Activated CD4-positive, alpha-beta T cell treated with anti-CD3 and anti-CD28 coated beads, Interleukin-2, amount 10 ng/mL, durations not matched to agents 7 days and 5 days (primary cell): ENCODE results near the gene SMC3. TPM values are rescaled to one million over a fixed set of nuclear protein-coding genes. Genes with fewer than 3 reads are reported as not detected.
A peak's percentile ranks its signal among the peaks of the same experiment; 100 is the strongest.
"Not testable (repeated sequence)": the region's sequence is repeated elsewhere in the genome, so short reads cannot be mapped to it uniquely, and the experiment has no call there.

ENCODE experiments used
- CTCF ChIA-PET: fragments of 350-600 bp; sonication (Branson Sonifier 250); formaldehyde crosslinking; loops from one replicate; lab custom pipeline; 2021; ENCODE audit warnings: antibody characterized with exemption; lab: Charles Lee
- POLR2A ChIA-PET: fragments of 350-600 bp; sonication (Branson Sonifier 250); formaldehyde crosslinking; loops from one replicate; lab custom pipeline; 2021; ENCODE audit warnings: antibody characterized with exemption; lab: Charles Lee
- DNase-seq: peaks from one replicate; pipeline ENCODE4 v3.0.0-alpha.2; 2020
- H3K27ac Mint-ChIP-seq: one replicate; pipeline ENCODE4 v1.8.0; 2021; ENCODE audit warnings: mild to moderate bottlenecking, moderate library complexity, mixed read lengths
- H3K27me3 Mint-ChIP-seq: one replicate; pipeline ENCODE4 v1.8.0; 2021; ENCODE audit warnings: mixed read lengths
- H3K36me3 Mint-ChIP-seq: one replicate; pipeline ENCODE4 v1.8.0; 2021; ENCODE audit warnings: low read depth, mixed read lengths
- H3K4me1 Mint-ChIP-seq: one replicate; pipeline ENCODE4 v1.8.0; 2021; ENCODE audit warnings: mixed read lengths
- H3K4me3 Mint-ChIP-seq: one replicate; pipeline ENCODE4 v1.8.0; 2021; ENCODE audit warnings: mild to moderate bottlenecking, moderate library complexity, mixed read lengths
- H3K9me3 Mint-ChIP-seq: one replicate; pipeline ENCODE4 v1.8.0; 2021; ENCODE audit warnings: mixed read lengths
- total RNA-seq, 2 experiments: library from RNA; stranded (reverse); gene quantifications; one replicate each; pipeline ENCODE4 v1.2.3, GENCODE V29; 2021

SMC3 gene
- total RNA-seq, 2 experiments from 2014 or later: 78.7 to 82.6 TPM

GRCh38 chr10:110601581-110601980, 34.1 kb downstream of the SMC3 start:
- Mint-ChIP-seq H3K27me3 (no peaks in the 10 kb centered on the region), H3K4me3 (no peak overlapping the region), H3K27ac (no peak overlapping the region), H3K4me1 (no peaks in the 10 kb centered on the region), H3K36me3 (peaks cover 54% of the 10 kb centered on the region), H3K9me3 (no peaks in the 10 kb centered on the region)
- ChIA-PET POLR2A (no interaction called here), CTCF (interaction anchor here (1.0 to 2.5 kb wide), 3 partner anchors 9 to 295 kb away, joined by 3 to 5 read pairs (median 3); no protein-coding TSS in a partner anchor)
- DNase-seq: no peak

DNA sequence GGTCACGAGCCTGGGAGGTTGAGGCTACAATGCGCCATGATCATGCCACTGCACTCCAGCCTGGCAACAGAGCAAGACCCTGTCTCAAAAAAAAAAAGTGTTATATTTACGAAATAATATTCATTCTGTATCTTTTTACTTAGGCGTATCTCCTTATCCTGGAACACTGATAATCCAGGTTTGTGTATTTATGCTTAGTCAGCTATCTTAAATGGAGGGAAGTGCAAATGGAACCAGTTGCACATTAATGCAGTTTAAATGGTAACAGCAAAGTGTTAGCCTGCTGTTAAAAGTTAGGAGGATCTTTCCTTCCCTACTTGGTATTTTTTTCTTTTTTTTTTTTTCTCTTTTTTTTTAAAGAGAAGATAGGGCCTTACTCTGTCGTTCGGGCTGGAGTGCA, 40.6 kb downstream of the SMC3 start:
- Mint-ChIP-seq H3K36me3 (peaks cover 21% of the 10 kb centered on the region), H3K4me1 (peaks cover 20% of the 10 kb centered on the region), H3K9me3 (no peaks in the 10 kb centered on the region), H3K4me3 (no peak overlapping the region), H3K27ac (no peak overlapping the region), H3K27me3 (no peaks in the 10 kb centered on the region)
- no peak for DNase-seq
- POLR2A ChIA-PET: interaction anchor here (0.6 kb wide), 1 partner anchor 28 kb away, joined by 4 read pairs; no protein-coding TSS in a partner anchor
- CTCF ChIA-PET: interaction anchor here (1.3 to 1.4 kb wide), 3 partner anchors 11 to 99 kb away, joined by 3 read pairs; no protein-coding TSS in a partner anchor

- no peak for DNase-seq
- no peak overlapping the region for H3K4me3 Mint-ChIP-seq
- H3K4me1 Mint-ChIP-seq: peaks cover 24% of the 10 kb centered on the region
- ChIA-PET POLR2A (no interaction called here), CTCF (no interaction called here)
- peaks cover 12% of the 10 kb centered on the region for H3K36me3 Mint-ChIP-seq
- H3K27me3 Mint-ChIP-seq: no peaks in the 10 kb centered on the region
- peak overlapping the region; percentile 50 for H3K27ac Mint-ChIP-seq
- no peaks in the 10 kb centered on the region for H3K9me3 Mint-ChIP-seq
These were observed 42.1 kb downstream of the SMC3 start for GRCh38 chr10:110609605-110610004.

DNA sequence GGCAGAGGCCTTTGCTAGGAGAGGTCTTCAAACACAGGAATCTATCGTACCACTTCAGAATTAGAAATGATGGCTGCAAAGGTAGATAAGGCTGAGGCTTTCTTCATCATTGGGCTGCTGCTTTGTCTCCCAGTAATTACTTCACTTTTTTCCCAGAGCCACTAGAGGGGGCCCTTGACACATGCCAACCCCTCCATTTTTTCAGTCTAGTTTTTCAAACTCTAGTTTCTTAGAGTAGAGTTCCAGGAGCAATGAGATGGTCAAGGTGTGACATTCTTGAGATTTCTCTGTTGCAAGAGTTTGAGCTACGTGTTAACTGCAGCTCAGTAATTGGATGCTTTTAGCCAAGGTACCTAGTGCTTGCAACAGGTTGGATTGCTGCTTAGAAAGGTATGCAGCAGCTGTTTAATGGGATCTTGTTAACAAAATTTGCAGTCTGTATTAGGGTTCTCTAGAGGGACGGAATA, 42.8 kb downstream of the SMC3 start:
- H3K4me3 Mint-ChIP-seq: no peak overlapping the region
- H3K27me3 Mint-ChIP-seq: no peaks in the 10 kb centered on the region
- CTCF ChIA-PET: interaction anchor here (0.7 to 1.5 kb wide), 9 partner anchors 10 to 304 kb away, joined by 3 to 5 read pairs (median 4); no protein-coding TSS in a partner anchor
- no peaks in the 10 kb centered on the region for H3K9me3 Mint-ChIP-seq
- peaks cover 24% of the 10 kb centered on the region for H3K4me1 Mint-ChIP-seq
- H3K27ac Mint-ChIP-seq: no peak overlapping the region
- POLR2A ChIA-PET: no interaction called here
- DNase-seq: peak; percentile 69
- peaks cover 5% of the 10 kb centered on the region for H3K36me3 Mint-ChIP-seq

- H3K27ac Mint-ChIP-seq, H3K27me3 Mint-ChIP-seq, H3K36me3 Mint-ChIP-seq, DNase-seq, H3K9me3 Mint-ChIP-seq, H3K4me3 Mint-ChIP-seq, POLR2A ChIA-PET: not testable (repeated sequence)
- peaks cover 24% of the 10 kb centered on the region for H3K4me1 Mint-ChIP-seq
- CTCF ChIA-PET: interaction anchor here (0.7 to 1.6 kb wide), 10 partner anchors 10 to 304 kb away, joined by 3 to 5 read pairs (median 4); no protein-coding TSS in a partner anchor
These were observed 43.3 kb downstream of the SMC3 start for GRCh38 chr10:110610781-110611180.

- Mint-ChIP-seq H3K27me3 (no peaks in the 10 kb centered on the region), H3K36me3 (peaks cover 3% of the 10 kb centered on the region), H3K27ac (no peak overlapping the region), H3K4me3 (no peak overlapping the region), H3K4me1 (peaks cover 26% of the 10 kb centered on the region), H3K9me3 (no peaks in the 10 kb centered on the region)
- no peak for DNase-seq
- POLR2A ChIA-PET: no interaction called here
- CTCF ChIA-PET: interaction anchor here (1.1 to 1.6 kb wide), 2 partner anchors 11 to 14 kb away, joined by 3 read pairs; no protein-coding TSS in a partner anchor
These were observed 44.6 kb downstream of the SMC3 start for GRCh38 chr10:110612087-110612486.

GRCh38 chr10:110612629-110613028, 45.1 kb downstream of the SMC3 start:
- no peak overlapping the region for H3K27ac Mint-ChIP-seq
- POLR2A ChIA-PET: no interaction called here
- no peaks in the 10 kb centered on the region for H3K27me3 Mint-ChIP-seq
- peaks cover 30% of the 10 kb centered on the region for H3K4me1 Mint-ChIP-seq
- H3K4me3 Mint-ChIP-seq: no peak overlapping the region
- H3K36me3 Mint-ChIP-seq: peaks cover 3% of the 10 kb centered on the region
- CTCF ChIA-PET: interaction anchor here (1.1 kb wide), 1 partner anchor 10 kb away, joined by 3 read pairs; no protein-coding TSS in a partner anchor
- no peaks in the 10 kb centered on the region for H3K9me3 Mint-ChIP-seq
- no peak for DNase-seq

DNA sequence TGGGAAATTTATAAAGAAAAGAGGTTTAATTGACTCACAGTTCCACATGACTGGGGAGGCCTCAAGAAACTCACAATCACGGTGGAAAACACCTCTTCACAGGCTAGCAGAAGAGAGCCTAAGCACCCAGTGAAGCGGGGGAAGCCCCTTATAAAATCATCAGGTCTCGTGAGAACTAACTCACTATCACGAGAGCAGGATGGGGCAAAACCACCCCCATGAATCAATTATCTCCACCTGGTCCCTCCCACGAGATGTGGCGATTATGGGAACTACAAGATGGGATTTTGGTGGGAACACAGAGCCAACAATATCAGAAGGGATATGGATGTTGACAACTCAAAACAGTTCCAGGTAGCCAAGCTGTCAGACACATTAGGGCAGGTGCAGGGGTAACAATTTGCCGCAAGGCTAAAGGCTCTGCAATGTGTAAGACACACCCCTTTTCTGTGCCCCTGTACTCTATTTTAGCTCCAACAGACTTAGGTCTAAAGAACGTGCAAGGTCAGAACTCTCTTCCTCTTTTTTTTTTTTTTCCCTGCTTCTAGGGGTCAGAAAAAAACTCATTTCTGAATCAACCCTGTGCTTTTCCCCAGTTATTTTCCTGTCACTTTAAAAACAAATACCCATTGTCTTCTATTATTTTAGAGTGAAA, 46.0 kb downstream of the SMC3 start:
- Mint-ChIP-seq H3K27ac (no peak overlapping the region), H3K9me3 (no peaks in the 10 kb centered on the region), H3K36me3 (peaks cover 3% of the 10 kb centered on the region), H3K27me3 (no peaks in the 10 kb centered on the region), H3K4me1 (peaks cover 39% of the 10 kb centered on the region), H3K4me3 (no peak overlapping the region)
- CTCF ChIA-PET: interaction anchor here (0.6 to 1.6 kb wide), 3 partner anchors 13 to 339 kb away, joined by 4 read pairs; no protein-coding TSS in a partner anchor
- DNase-seq: no peak
- POLR2A ChIA-PET: no interaction called here

- H3K27ac Mint-ChIP-seq: no peak overlapping the region
- DNase-seq: no peak
- H3K4me3 Mint-ChIP-seq: no peak overlapping the region
- ChIA-PET CTCF (interaction anchor here (0.5 to 3.0 kb wide), 6 partner anchors 9 to 357 kb away, joined by 3 to 12 read pairs (median 4); no protein-coding TSS in a partner anchor), POLR2A (no interaction called here)
- no peaks in the 10 kb centered on the region for H3K27me3 Mint-ChIP-seq
- H3K36me3 Mint-ChIP-seq: peaks cover 3% of the 10 kb centered on the region
- H3K9me3 Mint-ChIP-seq: no peaks in the 10 kb centered on the region
- H3K4me1 Mint-ChIP-seq: peaks cover 43% of the 10 kb centered on the region
These were observed 46.6 kb downstream of the SMC3 start for GRCh38 chr10:110613996-110614495.

DNA sequence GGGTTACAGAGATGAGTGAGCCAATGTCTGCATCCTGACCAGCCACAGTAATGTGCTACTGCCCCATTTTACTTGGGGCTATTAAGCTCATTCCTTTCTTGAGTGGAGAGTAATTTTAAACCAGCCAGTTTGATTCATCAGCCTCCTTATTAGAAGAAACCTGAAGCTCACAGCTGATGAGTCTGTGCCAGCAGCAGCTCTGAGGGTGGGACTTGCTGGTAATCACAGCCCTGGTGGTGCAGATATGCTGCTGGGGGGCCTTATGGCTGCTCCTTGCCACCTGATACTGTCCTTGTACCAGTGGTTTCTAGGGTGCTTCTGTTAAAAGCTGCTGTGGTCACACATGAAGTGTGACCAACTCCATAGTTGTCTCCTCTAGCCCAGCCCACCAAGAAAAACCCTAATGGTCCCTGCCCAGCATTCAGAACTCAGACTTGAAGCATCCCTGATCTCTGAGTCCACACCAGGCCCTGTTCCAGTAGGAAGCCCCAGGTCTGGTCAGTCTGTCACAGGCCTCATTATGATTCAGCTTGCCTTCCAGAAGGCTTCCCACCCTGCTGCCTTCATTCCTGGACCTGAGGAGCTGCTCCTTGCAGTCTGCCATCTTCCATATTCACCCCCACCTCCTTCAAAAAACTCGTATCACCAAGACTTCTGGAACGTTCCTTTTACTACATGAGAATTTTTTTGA, 47.7 kb downstream of the SMC3 start:
- DNase-seq: no peak
- POLR2A ChIA-PET: no interaction called here
- Mint-ChIP-seq H3K36me3 (peaks cover 1% of the 10 kb centered on the region), H3K4me3 (no peak overlapping the region), H3K27me3 (no peaks in the 10 kb centered on the region), H3K27ac (no peak overlapping the region), H3K4me1 (peaks cover 43% of the 10 kb centered on the region), H3K9me3 (no peaks in the 10 kb centered on the region)
- CTCF ChIA-PET: interaction anchor here (0.7 to 3.0 kb wide), 6 partner anchors 8 to 57 kb away, joined by 3 to 12 read pairs (median 4); no protein-coding TSS in a partner anchor

DNA sequence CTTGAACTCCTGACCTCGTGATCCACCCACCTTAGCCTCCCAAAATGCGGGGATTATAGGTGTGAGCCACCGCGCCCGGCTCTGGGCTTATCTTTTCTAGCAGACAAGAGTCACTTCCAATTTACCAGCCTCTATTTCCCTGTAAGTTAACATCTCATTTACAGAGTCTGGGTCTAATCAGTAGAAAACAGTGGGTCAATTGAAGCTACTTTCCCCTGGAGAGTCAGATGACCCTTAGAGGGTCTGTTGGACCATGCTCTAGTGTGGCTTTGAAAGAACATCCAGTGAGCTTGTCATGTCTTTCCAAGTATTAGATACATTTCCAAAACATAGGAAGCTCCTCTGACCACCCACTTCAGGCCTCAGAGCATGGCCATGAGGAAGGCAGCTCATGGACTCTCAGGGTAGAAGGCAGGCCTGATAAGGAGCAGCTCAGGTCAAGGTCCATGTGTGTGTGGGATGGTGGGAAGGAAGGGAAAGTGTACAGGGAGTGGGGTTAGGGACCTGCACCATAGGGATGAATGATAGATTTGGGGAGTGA, 49.1 kb downstream of the SMC3 start:
- no peak for DNase-seq
- Mint-ChIP-seq H3K4me1 (peaks cover 35% of the 10 kb centered on the region), H3K27me3 (peaks cover 3% of the 10 kb centered on the region), H3K9me3 (no peaks in the 10 kb centered on the region), H3K4me3 (no peak overlapping the region), H3K36me3 (no peaks in the 10 kb centered on the region), H3K27ac (no peak overlapping the region)
- CTCF ChIA-PET: interaction anchor here (0.7 to 3.0 kb wide), 5 partner anchors 33 to 545 kb away, joined by 3 to 12 read pairs (median 4); no protein-coding TSS in a partner anchor
- POLR2A ChIA-PET: no interaction called here
